Neural progenitor cell (in vitro differentiated cells): ENCODE data around the gene AGBL4. TPM values are rescaled to one million over a fixed set of nuclear protein-coding genes. Genes with fewer than 3 reads are reported as not detected.

Experiments
- DNase-seq: peaks from one replicate; pipeline ENCODE4 v3.0.0-alpha.2; 2016; ENCODE audit warnings: low spot score
- H2AFZ ChIP-seq: fragments of 200-600 bp; sonication (generic); replicated peaks from 2 replicates; pipeline ENCODE4 v1.6.1; 2016; ENCODE audit warnings: antibody characterized with exemption
- H3F3A ChIP-seq: fragments of 200-600 bp; sonication (generic); 2 replicates; pipeline ENCODE4 v1.6.1; 2016; ENCODE audit warnings: antibody characterized with exemption, low read depth
- H3K27ac ChIP-seq: fragments of 200-600 bp; sonication (generic); 2 replicates; pipeline ENCODE4 v1.5.1; 2016; ENCODE audit warnings: mild to moderate bottlenecking
- H3K27me3 ChIP-seq: fragments of 200-600 bp; sonication (generic); 2 replicates; pipeline ENCODE4 v1.6.1; 2016; ENCODE audit warnings: mild to moderate bottlenecking, moderate library complexity
- H3K36me3 ChIP-seq: fragments of 200-600 bp; sonication (generic); 2 replicates; pipeline ENCODE4 v1.5.1; 2016
- H3K4me1 ChIP-seq: fragments of 200-600 bp; sonication (generic); 2 replicates; pipeline ENCODE4 v1.6.1; 2016; ENCODE audit warnings: mixed run types
- H3K4me2 ChIP-seq: fragments of 200-600 bp; sonication (generic); 2 replicates; pipeline ENCODE4 v1.6.1; 2016
- H3K4me3 ChIP-seq: fragments of 200-600 bp; sonication (generic); 2 replicates; pipeline ENCODE4 v1.5.1; 2016
- H3K79me2 ChIP-seq: fragments of 200-600 bp; sonication (generic); 2 replicates; pipeline ENCODE4 v1.6.1; 2016; ENCODE audit warnings: low read depth
- H3K9ac ChIP-seq: fragments of 200-600 bp; sonication (generic); 2 replicates; pipeline ENCODE4 v1.6.1; 2016
- H3K9me3 ChIP-seq: fragments of 200-600 bp; sonication (generic); 2 replicates; pipeline ENCODE4 v1.5.1; 2016; ENCODE audit warnings: low read depth
- H4K20me1 ChIP-seq: fragments of 200-600 bp; sonication (generic); 2 replicates; pipeline ENCODE4 v1.6.1; 2016; ENCODE audit warnings: low read depth
- H3K27ac Mint-ChIP-seq: 3 replicates; pipeline ENCODE4 v1.8.0; 2021; ENCODE audit warnings: mixed read lengths
- H3K27me3 Mint-ChIP-seq: 2 replicates; pipeline ENCODE4 v1.8.0; 2022; ENCODE audit warnings: low read depth, mild to moderate bottlenecking, inconsistent platforms, moderate library complexity, mixed read lengths; ENCODE audit not compliant: insufficient read depth
- H3K36me3 Mint-ChIP-seq: 3 replicates; pipeline ENCODE4 v1.8.0; 2021; ENCODE audit warnings: mixed read lengths
- H3K4me1 Mint-ChIP-seq: 3 replicates; pipeline ENCODE4 v1.8.0; 2021; ENCODE audit warnings: mixed read lengths
- H3K4me3 Mint-ChIP-seq: 3 replicates; pipeline ENCODE4 v1.8.0; 2021; ENCODE audit warnings: mild to moderate bottlenecking, moderate library complexity, mixed read lengths
- H3K9me3 Mint-ChIP-seq: 3 replicates; pipeline ENCODE4 v1.8.0; 2020; ENCODE audit warnings: mixed read lengths
- CTCF ChIP-seq: fragments of 200-600 bp; sonication (generic); IDR thresholded peaks from 2 replicates; pipeline ENCODE4 v1.5.1; 2017; ENCODE audit warnings: antibody characterized with exemption, mild to moderate bottlenecking
- EZH2 ChIP-seq: fragments of 200-600 bp; sonication (generic); IDR thresholded peaks from 2 replicates; pipeline ENCODE4 v1.6.1; 2017; ENCODE audit warnings: antibody characterized with exemption, mild to moderate bottlenecking, moderate library complexity
- EZH2phosphoT487 ChIP-seq: fragments of 200-600 bp; sonication (generic); IDR thresholded peaks from 2 replicates; pipeline ENCODE4 v1.6.1; 2017; ENCODE audit warnings: antibody characterized with exemption
- total RNA-seq: library from RNA; depleted of rRNA; stranded (reverse); fragments of >200 nt; gene quantifications from 2 replicates; pipeline ENCODE4 v1.2.3, GENCODE V29; 2015; ENCODE audit warnings: low replicate concordance

The AGBL4 gene
- total RNA-seq, 1 donor from 2014 or later, result 1.5 TPM

- Histone ChIP-seq H3K79me2 (no peaks in the 10 kb centered on the region), H4K20me1 (no peaks in the 10 kb centered on the region), H3K4me3 (no peak overlapping the region), H2AFZ (no peak overlapping the region), H3K27ac (no peak overlapping the region), H3K9ac (no peak overlapping the region), H3K9me3 (no peaks in the 10 kb centered on the region), H3K4me1 (no peaks in the 10 kb centered on the region), H3K27me3 (no peaks in the 10 kb centered on the region), H3K36me3 (no peaks in the 10 kb centered on the region), H3F3A (no peaks in the 10 kb centered on the region), H3K4me2 (no peak overlapping the region)
- H3K27me3 Mint-ChIP-seq, result no peaks in the 10 kb centered on the region
- no peak overlapping the region for H3K27ac Mint-ChIP-seq
- H3K4me3 Mint-ChIP-seq, result no peak overlapping the region
- H3K9me3 Mint-ChIP-seq, result no peaks in the 10 kb centered on the region
- DNase-seq, result no peak
- TF ChIP-seq CTCF, result no peak
- H3K36me3 Mint-ChIP-seq, result no peaks in the 10 kb centered on the region
- no peaks in the 10 kb centered on the region for H3K4me1 Mint-ChIP-seq
These were observed 1175.7 kb downstream of the AGBL4 start for GRCh38 chr1:48848035-48848434.

- no peak overlapping the region for H3K4me2 ChIP-seq
- H3K9ac ChIP-seq, result no peak overlapping the region
- no peak overlapping the region for H3K4me3 ChIP-seq
- H3K27me3 ChIP-seq, result no peaks in the 10 kb centered on the region
- no peak overlapping the region for H3K27ac Mint-ChIP-seq
- H3K4me1 Mint-ChIP-seq, result no peaks in the 10 kb centered on the region
- no peaks in the 10 kb centered on the region for H3K36me3 Mint-ChIP-seq
- no peak overlapping the region for H3K27ac ChIP-seq
- no peak for DNase-seq
- no peaks in the 10 kb centered on the region for H3K9me3 Mint-ChIP-seq
- H3K36me3 ChIP-seq, result no peaks in the 10 kb centered on the region
- H4K20me1 ChIP-seq, result no peaks in the 10 kb centered on the region
- H3K4me1 ChIP-seq, result no peaks in the 10 kb centered on the region
- no peaks in the 10 kb centered on the region for H3K9me3 ChIP-seq
- H3K79me2 ChIP-seq, result no peaks in the 10 kb centered on the region
- H3F3A ChIP-seq, result no peaks in the 10 kb centered on the region
- no peak for TF ChIP-seq EZH2phosphoT487
- TF ChIP-seq CTCF, result no peak
- TF ChIP-seq EZH2, result no peak
- no peak overlapping the region for H2AFZ ChIP-seq
- H3K4me3 Mint-ChIP-seq, result no peak overlapping the region
- H3K27me3 Mint-ChIP-seq, result no peaks in the 10 kb centered on the region
These were observed 1177.3 kb downstream of the AGBL4 start for GRCh38 chr1:48846441-48846840.

- Mint-ChIP-seq H3K27ac (no peak overlapping the region), H3K4me1 (no peaks in the 10 kb centered on the region), H3K27me3 (no peaks in the 10 kb centered on the region), H3K4me3 (no peak overlapping the region), H3K36me3 (no peaks in the 10 kb centered on the region), H3K9me3 (no peaks in the 10 kb centered on the region)
- Histone ChIP-seq H3K9me3 (no peaks in the 10 kb centered on the region), H3K27me3 (peaks cover 9% of the 10 kb centered on the region), H3K4me3 (no peak overlapping the region), H2AFZ (no peak overlapping the region), H3K9ac (no peak overlapping the region), H3F3A (no peaks in the 10 kb centered on the region), H3K36me3 (no peaks in the 10 kb centered on the region), H3K27ac (no peak overlapping the region), H3K4me2 (no peak overlapping the region), H3K79me2 (no peaks in the 10 kb centered on the region), H4K20me1 (no peaks in the 10 kb centered on the region), H3K4me1 (no peaks in the 10 kb centered on the region)
- no peak for DNase-seq
- TF ChIP-seq EZH2 (no peak), EZH2phosphoT487 (no peak), CTCF (no peak)
These were observed 1179.6 kb downstream of the AGBL4 start for GRCh38 chr1:48844187-48844586.

GRCh38 chr1:48841966-48842365 lies 1181.8 kb downstream of the AGBL4 start:
- H3K36me3 ChIP-seq, result no peaks in the 10 kb centered on the region
- no peaks in the 10 kb centered on the region for H4K20me1 ChIP-seq
- no peaks in the 10 kb centered on the region for H3K9me3 ChIP-seq
- no peak overlapping the region for H2AFZ ChIP-seq
- Mint-ChIP-seq H3K27me3 (peaks cover 2% of the 10 kb centered on the region), H3K4me1 (no peaks in the 10 kb centered on the region), H3K9me3 (no peaks in the 10 kb centered on the region), H3K4me3 (no peak overlapping the region), H3K36me3 (no peaks in the 10 kb centered on the region), H3K27ac (no peak overlapping the region)
- peaks cover 23% of the 10 kb centered on the region for H3K27me3 ChIP-seq
- H3K4me2 ChIP-seq, result no peak overlapping the region
- no peak overlapping the region for H3K4me3 ChIP-seq
- H3K27ac ChIP-seq, result no peak overlapping the region
- H3K79me2 ChIP-seq, result no peaks in the 10 kb centered on the region
- no peaks in the 10 kb centered on the region for H3K4me1 ChIP-seq
- TF ChIP-seq EZH2phosphoT487 (no peak), EZH2 (no peak), CTCF (no peak)
- no peak overlapping the region for H3K9ac ChIP-seq
- DNase-seq, result no peak
- no peaks in the 10 kb centered on the region for H3F3A ChIP-seq
